Keratinocyte (primary cell): Measurements from ENCODE around the gene RNF151. TPM values are rescaled to one million over a fixed set of nuclear protein-coding genes. Genes with fewer than 3 reads are reported as not detected.

Experiments used
- DNase-seq: peaks from one replicate; pipeline ENCODE4 v3.0.0-alpha.2; 2011; ENCODE audit warnings: low read depth, missing footprints, low spot score
- FAIRE-seq: peaks from 2 replicates; lab custom pipeline; 2011; peaks lifted over from hg19 to GRCh38; lab: Jason Lieb, UNC
- H2AFZ ChIP-seq: 2 replicates; pipeline ENCODE4 v1.6.0; 2012; ENCODE audit warnings: low read length, control low read depth, inconsistent platforms; ENCODE audit not compliant: control insufficient read depth
- H3K27ac ChIP-seq: 2 replicates; pipeline ENCODE4 v1.5.1; 2011; ENCODE audit warnings: low read length; ENCODE audit not compliant: control insufficient read depth, insufficient read depth
- H3K27me3 ChIP-seq: 3 replicates; pipeline ENCODE4 v1.6.0; 2011; ENCODE audit warnings: low read length; ENCODE audit not compliant: control insufficient read depth, insufficient read depth; ENCODE audit errors: extremely low read depth
- H3K36me3 ChIP-seq, 2 experiments: 2 replicates in 1 of 2; 3 replicates in 1 of 2; pipeline ENCODE4 v1.5.1; 2011; ENCODE audit warnings: low read length in 2 of 2, mild to moderate bottlenecking in 1 of 2; ENCODE audit not compliant: control insufficient read depth in 2 of 2, insufficient read depth in 2 of 2; ENCODE audit errors: extremely low read depth in 1 of 2
- H3K4me1 ChIP-seq: 3 replicates; pipeline ENCODE4 v1.5.1; 2011; ENCODE audit warnings: low read length; ENCODE audit not compliant: control insufficient read depth, insufficient read depth; ENCODE audit errors: extremely low read depth
- H3K4me2 ChIP-seq: 3 replicates; pipeline ENCODE4 v1.6.0; 2011; ENCODE audit warnings: low read depth, low read length; ENCODE audit not compliant: control insufficient read depth, insufficient read depth; ENCODE audit errors: extremely low read depth
- H3K4me3 ChIP-seq, 3 experiments: fragments of 200-600 bp in 1 of 3; sonication (generic) in 1 of 3; 2 replicates in 2 of 3; 3 replicates in 1 of 3; pipeline ENCODE4 v1.5.1; 2011 to 2016; ENCODE audit warnings: low read length in 3 of 3, mild to moderate bottlenecking in 3 of 3, control low read depth in 2 of 3, inconsistent platforms in 1 of 3, low read depth in 1 of 3, mixed read lengths in 1 of 3, mixed run types in 1 of 3, moderate library complexity in 1 of 3; ENCODE audit not compliant: control insufficient read depth in 2 of 3, insufficient read depth in 2 of 3; ENCODE audit errors: extremely low read depth in 1 of 3
- H3K79me2 ChIP-seq: 2 replicates; pipeline ENCODE4 v1.6.0; 2012; ENCODE audit warnings: low read length; ENCODE audit not compliant: control insufficient read depth, insufficient read depth
- H3K9ac ChIP-seq: 3 replicates; pipeline ENCODE4 v1.6.0; 2011; ENCODE audit warnings: low read length; ENCODE audit not compliant: control insufficient read depth, insufficient read depth; ENCODE audit errors: extremely low read depth
- H3K9me1 ChIP-seq: 3 replicates; pipeline ENCODE4 v1.6.0; 2011; ENCODE audit warnings: low read length; ENCODE audit not compliant: control insufficient read depth, insufficient read depth; ENCODE audit errors: extremely low read depth
- H3K9me3 ChIP-seq: 2 replicates; pipeline ENCODE4 v1.5.1; 2012; ENCODE audit warnings: low read depth, low read length; ENCODE audit not compliant: control insufficient read depth
- H4K20me1 ChIP-seq: 3 replicates; pipeline ENCODE4 v1.6.0; 2011; ENCODE audit warnings: low read length; ENCODE audit not compliant: control insufficient read depth, insufficient read depth; ENCODE audit errors: extremely low read depth
- EZH2 ChIP-seq: IDR thresholded peaks from one replicate; pipeline ENCODE4 v1.6.1; 2012; ENCODE audit warnings: inconsistent platforms, mild to moderate bottlenecking, low read length, moderate library complexity
- dilution Hi-C: fragments of 300-500 bp; cut with MboI; formaldehyde crosslinking; loops from one replicate; pipeline ENCODE4 v1.7.0; 2020; ENCODE audit warnings: low sequenced_read_pairs; ENCODE audit not compliant: extremely low pct_ligation_motif_present
- polyA plus RNA-seq, 5 experiments: library from polyadenylated mRNA; depleted of rRNA in 3 of 5; stranded (reverse) in 3 of 5; stranded (forward) in 1 of 5; unstranded in 1 of 5; fragments of >200 nt; gene quantifications; 1 replicate in 1 of 5; 2 replicates in 3 of 5; 3 replicates in 1 of 5; pipeline versions ENCODE4 v1.2.1 to v1.2.3, GENCODE V29; 2011 to 2012; ENCODE audit warnings: missing spikeins in 2 of 5, low read depth in 1 of 5, low replicate concordance in 1 of 5
- TF ChIP-seq, protein P1 (sequence below), 3 experiments: IDR thresholded peaks in 1 of 3; conservative IDR thresholded peaks in 1 of 3; optimal IDR thresholded peaks in 1 of 3; 2 replicates in 2 of 3; 3 replicates in 1 of 3; pipeline versions ENCODE3 to v1.5.1; 2011; ENCODE audit warnings: low read length in 3 of 3, mild to moderate bottlenecking in 3 of 3, moderate library complexity in 2 of 3, control low read depth in 1 of 3, inconsistent platforms in 1 of 3; ENCODE audit not compliant: insufficient read depth in 2 of 3; ENCODE audit errors: extremely low read depth in 1 of 3

RNF151 gene
- polyA plus RNA-seq, 1 donor (not counting 4 experiments of a cell fraction or from before 2014, with no cell fraction given) = not detected

DNA sequence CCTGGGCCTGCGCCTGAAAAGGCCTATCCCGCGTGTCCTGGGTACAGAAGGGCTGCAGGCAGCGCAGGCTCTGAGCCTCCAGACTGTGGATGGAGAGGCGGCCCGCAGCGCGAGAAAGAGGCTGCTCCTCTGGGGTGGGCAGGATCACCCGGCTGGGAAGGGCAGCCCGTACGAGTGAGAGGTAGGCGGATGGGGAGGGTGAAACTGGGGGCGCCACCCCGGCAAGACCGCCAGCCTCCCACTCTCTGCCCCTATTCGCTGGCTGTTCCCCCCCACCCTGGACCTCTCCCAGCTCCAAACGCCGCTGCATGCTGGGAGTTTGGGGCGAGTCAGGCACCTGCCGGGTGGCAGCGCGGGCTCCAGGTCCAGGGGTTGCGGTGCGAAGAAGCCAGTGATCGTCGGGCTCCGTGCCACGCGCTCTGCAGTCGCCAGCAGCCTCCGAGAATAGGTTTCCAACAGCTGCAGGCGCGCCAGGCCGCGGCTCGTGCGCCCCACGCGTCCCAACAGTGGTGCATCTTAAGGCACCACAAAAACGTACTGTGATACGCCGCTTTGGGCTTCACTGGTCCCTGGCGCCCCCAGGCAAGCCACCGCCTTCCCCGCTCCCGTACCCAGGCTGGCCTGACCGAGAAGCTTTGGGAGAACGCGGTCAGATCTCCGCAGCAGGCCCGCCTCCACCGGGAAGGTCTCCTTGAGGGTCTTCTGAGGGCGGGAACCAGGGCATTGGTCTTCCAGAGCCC is 13.5 kb downstream of the RNF151 start:
- Histone ChIP-seq H3K9me3 (no peaks in the 10 kb centered on the region), H3K36me3 (peaks cover 14 to 16% of the 10 kb centered on the region in 2 experiments), H3K9me1 (peaks cover 2% of the 10 kb centered on the region), H3K27me3 (peaks cover 34% of the 10 kb centered on the region), H2AFZ (no peak overlapping the region), H3K9ac (peak overlapping the region; percentile 57), H3K27ac (no peak overlapping the region), H3K4me3 (peak overlapping the region; percentile 40 to 52 (median 51)), H3K4me1 (peaks cover 32% of the 10 kb centered on the region), H4K20me1 (no peaks in the 10 kb centered on the region), H3K4me2 (peak overlapping the region; percentile 61), H3K79me2 (peaks cover 2% of the 10 kb centered on the region)
- dilution Hi-C loops = no loop called here
- FAIRE-seq (no peak), DNase-seq (no peak)
- TF ChIP-seq EZH2 = no peak
- TF ChIP-seq, protein P1, sequence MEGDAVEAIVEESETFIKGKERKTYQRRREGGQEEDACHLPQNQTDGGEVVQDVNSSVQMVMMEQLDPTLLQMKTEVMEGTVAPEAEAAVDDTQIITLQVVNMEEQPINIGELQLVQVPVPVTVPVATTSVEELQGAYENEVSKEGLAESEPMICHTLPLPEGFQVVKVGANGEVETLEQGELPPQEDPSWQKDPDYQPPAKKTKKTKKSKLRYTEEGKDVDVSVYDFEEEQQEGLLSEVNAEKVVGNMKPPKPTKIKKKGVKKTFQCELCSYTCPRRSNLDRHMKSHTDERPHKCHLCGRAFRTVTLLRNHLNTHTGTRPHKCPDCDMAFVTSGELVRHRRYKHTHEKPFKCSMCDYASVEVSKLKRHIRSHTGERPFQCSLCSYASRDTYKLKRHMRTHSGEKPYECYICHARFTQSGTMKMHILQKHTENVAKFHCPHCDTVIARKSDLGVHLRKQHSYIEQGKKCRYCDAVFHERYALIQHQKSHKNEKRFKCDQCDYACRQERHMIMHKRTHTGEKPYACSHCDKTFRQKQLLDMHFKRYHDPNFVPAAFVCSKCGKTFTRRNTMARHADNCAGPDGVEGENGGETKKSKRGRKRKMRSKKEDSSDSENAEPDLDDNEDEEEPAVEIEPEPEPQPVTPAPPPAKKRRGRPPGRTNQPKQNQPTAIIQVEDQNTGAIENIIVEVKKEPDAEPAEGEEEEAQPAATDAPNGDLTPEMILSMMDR (optimal IDR thresholded peaks at IDR 0.05 in 1 of 3, IDR thresholded peaks at IDR 0.05 in 1 of 3, conservative IDR thresholded peaks at IDR 0.05 in 1 of 3; ENCODE audit: extremely low read depth in 1 of 3, insufficient read depth in 2 of 3, low read length in 3 of 3) = no peak

DNA sequence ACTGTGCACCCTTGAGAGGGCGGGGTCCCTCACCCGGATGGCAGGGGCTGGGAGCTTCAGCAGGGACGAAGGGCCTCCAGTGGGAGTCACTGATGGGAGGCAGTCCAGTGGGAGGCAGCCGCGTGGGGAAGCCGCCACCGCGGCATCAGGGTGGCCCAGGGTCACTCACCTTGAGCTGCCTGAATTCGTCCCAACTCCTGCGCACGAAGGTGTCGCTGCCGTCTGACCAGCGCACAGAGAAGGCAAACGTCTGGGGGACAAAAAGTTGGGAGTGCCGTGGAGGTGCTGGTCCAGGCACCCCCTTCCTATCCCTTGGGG is 14.1 kb downstream of the RNF151 start:
- no peak for TF ChIP-seq EZH2
- TF ChIP-seq, protein P1 (optimal IDR thresholded peaks at IDR 0.05 in 1 of 3, IDR thresholded peaks at IDR 0.05 in 1 of 3, conservative IDR thresholded peaks at IDR 0.05 in 1 of 3; ENCODE audit: extremely low read depth in 1 of 3, insufficient read depth in 2 of 3, low read length in 3 of 3) = no peak
- peaks cover 37% of the 10 kb centered on the region for H3K4me1 ChIP-seq
- no peak overlapping the region for H3K9ac ChIP-seq
- H3K79me2 ChIP-seq = peaks cover 2% of the 10 kb centered on the region
- DNase-seq (no peak), FAIRE-seq (no peak)
- no peak overlapping the region for H3K27ac ChIP-seq
- peaks cover 11 to 19% of the 10 kb centered on the region in 2 experiments for H3K36me3 ChIP-seq
- H3K9me1 ChIP-seq = peaks cover 2% of the 10 kb centered on the region
- dilution Hi-C loops = no loop called here
- no peak overlapping the region for H3K4me3 ChIP-seq
- no peaks in the 10 kb centered on the region for H4K20me1 ChIP-seq
- no peak overlapping the region for H3K4me2 ChIP-seq
- peaks cover 34% of the 10 kb centered on the region for H3K27me3 ChIP-seq
- H2AFZ ChIP-seq = no peak overlapping the region
- no peaks in the 10 kb centered on the region for H3K9me3 ChIP-seq
